GM23338 (cell line): Measurements from ENCODE around the gene HPCA. TPM values are rescaled to one million over a fixed set of nuclear protein-coding genes. Genes with fewer than 3 reads are reported as not detected.

Experiments
- ATAC-seq: fragments of 200-7000 bp; cut with Tn5 transposase; 3 replicates; pipeline ENCODE4 v1.9.1; 2020
- DNase-seq: peaks from one replicate; pipeline ENCODE4 v3.0.0-alpha.2; 2015; ENCODE audit warnings: low spot score
- H2AFZ ChIP-seq: fragments of 200-600 bp; sonication (generic); 2 replicates; pipeline ENCODE4 v1.8.0; 2016; ENCODE audit warnings: antibody characterized with exemption, mild to moderate bottlenecking, moderate library complexity
- H3F3A ChIP-seq: fragments of 200-600 bp; sonication (generic); replicated peaks from 2 replicates; pipeline ENCODE4 v1.8.0; 2017; ENCODE audit warnings: antibody characterized with exemption, mixed run types, low read depth
- H3K27ac ChIP-seq: fragments of 200-600 bp; sonication (generic); 2 replicates; pipeline ENCODE4 v1.6.1; 2016; ENCODE audit warnings: low read depth
- H3K27me3 ChIP-seq: fragments of 200-600 bp; sonication (generic); 2 replicates; pipeline ENCODE4 v1.8.0; 2016; ENCODE audit warnings: mild to moderate bottlenecking, mixed run types, moderate library complexity; ENCODE audit not compliant: insufficient read depth
- H3K36me3 ChIP-seq: fragments of 200-600 bp; sonication (generic); 2 replicates; pipeline ENCODE4 v1.8.0; 2016; ENCODE audit warnings: mild to moderate bottlenecking; ENCODE audit not compliant: insufficient read depth
- H3K4me1 ChIP-seq: fragments of 200-600 bp; sonication (generic); 2 replicates; pipeline ENCODE4 v1.8.0; 2016; ENCODE audit warnings: mild to moderate bottlenecking, moderate library complexity; ENCODE audit not compliant: insufficient read depth
- H3K4me2 ChIP-seq: fragments of 200-600 bp; sonication (generic); 2 replicates; pipeline ENCODE4 v1.7.1; 2017; ENCODE audit warnings: mixed run types
- H3K4me3 ChIP-seq: fragments of 200-600 bp; sonication (generic); 2 replicates; pipeline ENCODE4 v1.6.1; 2016; ENCODE audit warnings: mixed run types
- H3K79me2 ChIP-seq: fragments of 200-600 bp; sonication (generic); replicated peaks from 2 replicates; pipeline ENCODE4 v1.8.0; 2017; ENCODE audit warnings: mild to moderate bottlenecking; ENCODE audit not compliant: insufficient read depth
- H3K9me2 ChIP-seq: fragments of 200-600 bp; sonication (generic); 2 replicates; pipeline ENCODE4 v1.8.0; 2017; ENCODE audit not compliant: insufficient read depth
- H4K20me1 ChIP-seq: fragments of 200-600 bp; sonication (generic); replicated peaks from 2 replicates; pipeline ENCODE4 v1.8.0; 2017; ENCODE audit warnings: mild to moderate bottlenecking; ENCODE audit not compliant: insufficient read depth
- H3K27ac Mint-ChIP-seq: 2 replicates; pipeline ENCODE4 v1.8.0; 2020; ENCODE audit warnings: inconsistent platforms, mild to moderate bottlenecking, moderate library complexity, mixed read lengths
- H3K27me3 Mint-ChIP-seq: 3 replicates; pipeline ENCODE4 v1.8.0; 2022; ENCODE audit warnings: low read depth, mild to moderate bottlenecking, moderate library complexity, mixed read lengths, inconsistent platforms; ENCODE audit not compliant: insufficient read depth, poor library complexity
- H3K36me3 Mint-ChIP-seq: 3 replicates; pipeline ENCODE4 v1.8.0; 2021; ENCODE audit warnings: low read depth, mild to moderate bottlenecking, inconsistent platforms, moderate library complexity, mixed read lengths
- H3K4me1 Mint-ChIP-seq: 3 replicates; pipeline ENCODE4 v1.8.0; 2020; ENCODE audit warnings: mild to moderate bottlenecking, inconsistent platforms, mixed read lengths
- H3K4me3 Mint-ChIP-seq: 3 replicates; pipeline ENCODE4 v1.8.0; 2021; ENCODE audit warnings: moderate library complexity, mild to moderate bottlenecking, inconsistent platforms, mixed read lengths
- H3K9me3 Mint-ChIP-seq: 3 replicates; pipeline ENCODE4 v1.8.0; 2020; ENCODE audit warnings: moderate library complexity, mild to moderate bottlenecking, inconsistent platforms, mixed read lengths
- CREB1 ChIP-seq: fragments of 250-450 bp; sonication (Bioruptor Pico); IDR thresholded peaks from 2 replicates; pipeline ENCODE4 v1.5.0; 2020; ENCODE audit warnings: low read depth, mild to moderate bottlenecking, moderate library complexity
- EZH2 ChIP-seq: fragments of 200-600 bp; sonication (generic); IDR thresholded peaks from one replicate; pipeline ENCODE4 v1.8.0; 2017; ENCODE audit warnings: antibody characterized with exemption, mild to moderate bottlenecking, low read depth; ENCODE audit not compliant: unreplicated experiment
- EZH2phosphoT487 ChIP-seq: fragments of 200-600 bp; sonication (generic); IDR thresholded peaks from one replicate; pipeline ENCODE4 v1.8.1; 2018; ENCODE audit warnings: antibody characterized with exemption; ENCODE audit not compliant: unreplicated experiment
- JUNB ChIP-seq: IDR thresholded peaks from one replicate; pipeline ENCODE4 v1.6.1; 2016; ENCODE audit warnings: antibody characterized with exemption; ENCODE audit not compliant: unreplicated experiment
- NANOG ChIP-seq: IDR thresholded peaks from 2 replicates; pipeline ENCODE4 v1.6.1; 2016; ENCODE audit warnings: antibody characterized with exemption, borderline replicate concordance
- POLR2AphosphoS5 ChIP-seq: IDR thresholded peaks from 2 replicates; pipeline ENCODE4 v1.6.1; 2016; ENCODE audit warnings: antibody characterized with exemption, low read depth
- STAT1 ChIP-seq: IDR thresholded peaks from one replicate; pipeline ENCODE4 v1.6.1; 2016; ENCODE audit warnings: antibody characterized with exemption; ENCODE audit not compliant: unreplicated experiment
- ZNF114 ChIP-seq: fragments of 250-450 bp; sonication (Bioruptor Pico); IDR thresholded peaks from 2 replicates; pipeline ENCODE4 v1.5.0; 2020; ENCODE audit warnings: mild to moderate bottlenecking, moderate library complexity
- ZNF331 ChIP-seq: fragments of 250-450 bp; sonication (Bioruptor Pico); IDR thresholded peaks from 2 replicates; pipeline ENCODE4 v1.5.0; 2020; ENCODE audit warnings: low read depth, mild to moderate bottlenecking, moderate library complexity
- polyA plus RNA-seq: library from polyadenylated mRNA; unstranded; fragments of >200 nt; fragmentation: Nextera tagmentation; extraction: Ambion mirVana; gene quantifications from 2 replicates; pipeline ENCODE4 v1.2.1, GENCODE V29; 2016
- total RNA-seq: library from RNA; depleted of rRNA; stranded (reverse); fragments of >200 nt; shearing (Covaris generic); gene quantifications from 2 replicates; pipeline ENCODE4 v1.2.3, GENCODE V29; 2014
- TF ChIP-seq, protein P1 (sequence below), 2 experiments: fragments of 200-600 bp in 1 of 2; sonication (generic) in 1 of 2; conservative IDR thresholded peaks; 2 replicates each; pipeline versions ENCODE4 v1.5.1 to v1.6.1; 2016 to 2017; ENCODE audit warnings: antibody characterized with exemption in 2 of 2, low read depth in 2 of 2, mild to moderate bottlenecking in 2 of 2, moderate library complexity in 1 of 2
- TF ChIP-seq, protein P2 (sequence below): IDR thresholded peaks from 2 replicates; pipeline ENCODE4 v1.6.1; 2016; ENCODE audit warnings: antibody characterized with exemption
- TF ChIP-seq, protein P3 (sequence below): IDR thresholded peaks from one replicate; pipeline ENCODE4 v1.6.1; 2018; ENCODE audit warnings: antibody characterized with exemption; ENCODE audit not compliant: unreplicated experiment

Gene HPCA
- total and polyA plus RNA-seq, 2 experiments from 2014 or later = 0.35 to 0.82 TPM

DNA sequence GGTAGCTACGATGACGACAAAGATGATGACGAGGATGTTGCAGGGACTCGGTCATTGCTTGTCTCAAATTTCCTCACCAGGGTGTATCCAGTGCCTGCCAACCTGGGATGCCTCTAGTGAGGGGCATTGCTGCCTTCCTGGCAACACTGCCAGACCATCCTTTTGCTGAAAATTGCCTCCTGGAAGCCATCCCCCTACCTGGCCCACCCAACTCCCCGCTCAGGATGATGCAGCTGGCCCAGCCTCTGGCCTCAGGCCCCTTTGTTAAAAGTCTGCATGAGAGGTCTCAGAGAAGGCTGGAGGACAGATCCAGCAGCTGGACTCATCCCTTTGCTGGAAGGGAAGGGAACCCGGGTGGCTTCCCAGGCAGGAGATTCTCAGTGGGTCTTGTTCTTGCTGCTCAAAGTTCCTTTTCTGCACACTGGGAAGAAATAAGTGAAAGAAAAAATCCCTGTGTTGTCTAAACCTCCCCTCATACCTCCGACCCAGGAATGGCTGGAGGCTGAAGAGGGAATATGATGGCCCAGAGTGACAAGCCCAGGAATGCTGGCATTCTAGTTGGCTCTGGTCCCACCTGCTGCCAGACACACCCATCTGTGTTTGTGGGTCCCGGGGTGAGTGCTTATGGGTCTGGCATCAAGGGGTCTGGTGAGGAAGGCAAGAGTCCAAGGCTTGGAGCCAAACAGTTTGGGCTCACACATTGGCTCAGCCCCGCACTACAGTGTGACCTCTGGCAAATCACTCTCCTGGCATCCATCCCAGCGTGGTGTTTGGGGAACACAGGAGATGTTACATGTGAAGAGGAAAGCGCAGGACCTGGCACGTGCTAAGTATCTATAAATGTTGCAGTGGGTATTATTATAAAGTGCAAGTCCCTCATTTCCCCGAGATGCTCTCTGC lies 8.8 kb upstream of the HPCA start (continued):
- TF ChIP-seq, protein P1, sequence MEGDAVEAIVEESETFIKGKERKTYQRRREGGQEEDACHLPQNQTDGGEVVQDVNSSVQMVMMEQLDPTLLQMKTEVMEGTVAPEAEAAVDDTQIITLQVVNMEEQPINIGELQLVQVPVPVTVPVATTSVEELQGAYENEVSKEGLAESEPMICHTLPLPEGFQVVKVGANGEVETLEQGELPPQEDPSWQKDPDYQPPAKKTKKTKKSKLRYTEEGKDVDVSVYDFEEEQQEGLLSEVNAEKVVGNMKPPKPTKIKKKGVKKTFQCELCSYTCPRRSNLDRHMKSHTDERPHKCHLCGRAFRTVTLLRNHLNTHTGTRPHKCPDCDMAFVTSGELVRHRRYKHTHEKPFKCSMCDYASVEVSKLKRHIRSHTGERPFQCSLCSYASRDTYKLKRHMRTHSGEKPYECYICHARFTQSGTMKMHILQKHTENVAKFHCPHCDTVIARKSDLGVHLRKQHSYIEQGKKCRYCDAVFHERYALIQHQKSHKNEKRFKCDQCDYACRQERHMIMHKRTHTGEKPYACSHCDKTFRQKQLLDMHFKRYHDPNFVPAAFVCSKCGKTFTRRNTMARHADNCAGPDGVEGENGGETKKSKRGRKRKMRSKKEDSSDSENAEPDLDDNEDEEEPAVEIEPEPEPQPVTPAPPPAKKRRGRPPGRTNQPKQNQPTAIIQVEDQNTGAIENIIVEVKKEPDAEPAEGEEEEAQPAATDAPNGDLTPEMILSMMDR (conservative IDR thresholded peaks at IDR 0.05; ENCODE audit: low read depth in 2 of 2) = no peak
- no peak for TF ChIP-seq JUNB
- no peak for TF ChIP-seq ZNF331 (CRISPR knock-in tag)
- no peak for TF ChIP-seq CREB1 (CRISPR knock-in tag)
- no peak for TF ChIP-seq STAT1
- TF ChIP-seq, protein P2, sequence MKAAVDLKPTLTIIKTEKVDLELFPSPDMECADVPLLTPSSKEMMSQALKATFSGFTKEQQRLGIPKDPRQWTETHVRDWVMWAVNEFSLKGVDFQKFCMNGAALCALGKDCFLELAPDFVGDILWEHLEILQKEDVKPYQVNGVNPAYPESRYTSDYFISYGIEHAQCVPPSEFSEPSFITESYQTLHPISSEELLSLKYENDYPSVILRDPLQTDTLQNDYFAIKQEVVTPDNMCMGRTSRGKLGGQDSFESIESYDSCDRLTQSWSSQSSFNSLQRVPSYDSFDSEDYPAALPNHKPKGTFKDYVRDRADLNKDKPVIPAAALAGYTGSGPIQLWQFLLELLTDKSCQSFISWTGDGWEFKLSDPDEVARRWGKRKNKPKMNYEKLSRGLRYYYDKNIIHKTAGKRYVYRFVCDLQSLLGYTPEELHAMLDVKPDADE = no peak
- TF ChIP-seq EZH2 = no peak
- TF ChIP-seq EZH2phosphoT487 = no peak
- TF ChIP-seq, protein P3, sequence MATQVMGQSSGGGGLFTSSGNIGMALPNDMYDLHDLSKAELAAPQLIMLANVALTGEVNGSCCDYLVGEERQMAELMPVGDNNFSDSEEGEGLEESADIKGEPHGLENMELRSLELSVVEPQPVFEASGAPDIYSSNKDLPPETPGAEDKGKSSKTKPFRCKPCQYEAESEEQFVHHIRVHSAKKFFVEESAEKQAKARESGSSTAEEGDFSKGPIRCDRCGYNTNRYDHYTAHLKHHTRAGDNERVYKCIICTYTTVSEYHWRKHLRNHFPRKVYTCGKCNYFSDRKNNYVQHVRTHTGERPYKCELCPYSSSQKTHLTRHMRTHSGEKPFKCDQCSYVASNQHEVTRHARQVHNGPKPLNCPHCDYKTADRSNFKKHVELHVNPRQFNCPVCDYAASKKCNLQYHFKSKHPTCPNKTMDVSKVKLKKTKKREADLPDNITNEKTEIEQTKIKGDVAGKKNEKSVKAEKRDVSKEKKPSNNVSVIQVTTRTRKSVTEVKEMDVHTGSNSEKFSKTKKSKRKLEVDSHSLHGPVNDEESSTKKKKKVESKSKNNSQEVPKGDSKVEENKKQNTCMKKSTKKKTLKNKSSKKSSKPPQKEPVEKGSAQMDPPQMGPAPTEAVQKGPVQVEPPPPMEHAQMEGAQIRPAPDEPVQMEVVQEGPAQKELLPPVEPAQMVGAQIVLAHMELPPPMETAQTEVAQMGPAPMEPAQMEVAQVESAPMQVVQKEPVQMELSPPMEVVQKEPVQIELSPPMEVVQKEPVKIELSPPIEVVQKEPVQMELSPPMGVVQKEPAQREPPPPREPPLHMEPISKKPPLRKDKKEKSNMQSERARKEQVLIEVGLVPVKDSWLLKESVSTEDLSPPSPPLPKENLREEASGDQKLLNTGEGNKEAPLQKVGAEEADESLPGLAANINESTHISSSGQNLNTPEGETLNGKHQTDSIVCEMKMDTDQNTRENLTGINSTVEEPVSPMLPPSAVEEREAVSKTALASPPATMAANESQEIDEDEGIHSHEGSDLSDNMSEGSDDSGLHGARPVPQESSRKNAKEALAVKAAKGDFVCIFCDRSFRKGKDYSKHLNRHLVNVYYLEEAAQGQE = no peak
- TF ChIP-seq POLR2AphosphoS5 = no peak
- no peak for TF ChIP-seq NANOG
- TF ChIP-seq ZNF114 = no peak

DNA sequence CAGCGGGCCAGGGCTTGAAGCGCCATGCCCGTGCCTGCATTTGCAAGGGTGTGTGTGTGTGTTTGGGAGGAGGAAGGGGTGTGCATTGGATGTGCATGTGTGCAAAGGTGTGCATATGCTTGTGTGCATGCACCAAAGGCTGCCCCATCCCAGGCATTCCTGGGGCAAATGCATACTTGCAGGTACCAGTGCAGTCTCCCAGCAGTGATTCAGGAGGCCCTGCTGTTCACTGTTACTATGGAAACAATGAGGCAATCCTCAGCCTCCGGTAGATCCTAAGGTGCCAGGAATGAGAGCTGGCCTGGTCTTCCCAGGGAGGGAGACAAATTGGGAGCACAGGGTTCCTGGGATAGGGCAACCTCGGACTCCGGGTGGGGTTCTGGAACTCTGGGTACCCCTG lies 8.1 kb upstream of the HPCA start:
- H3K4me2 ChIP-seq = no peak overlapping the region
- H3K4me1 Mint-ChIP-seq = peaks cover 38% of the 10 kb centered on the region
- ATAC-seq (peak; percentile 46), DNase-seq (no peak)
- no peaks in the 10 kb centered on the region for H3K79me2 ChIP-seq
- no peaks in the 10 kb centered on the region for H3K9me2 ChIP-seq
- H3K27me3 ChIP-seq = no peaks in the 10 kb centered on the region
- peaks cover 19% of the 10 kb centered on the region for H3K4me1 ChIP-seq
- H3K36me3 ChIP-seq = no peaks in the 10 kb centered on the region
- no peak overlapping the region for H3K27ac Mint-ChIP-seq
- H3K27me3 Mint-ChIP-seq = peaks cover 5% of the 10 kb centered on the region
- H2AFZ ChIP-seq = no peak overlapping the region
- no peaks in the 10 kb centered on the region for H3K36me3 Mint-ChIP-seq
- no peak overlapping the region for H3K27ac ChIP-seq
- H3K4me3 ChIP-seq = no peak overlapping the region
- no peaks in the 10 kb centered on the region for H3K9me3 Mint-ChIP-seq
- no peaks in the 10 kb centered on the region for H4K20me1 ChIP-seq
- H3F3A ChIP-seq = no peaks in the 10 kb centered on the region
- no peak overlapping the region for H3K4me3 Mint-ChIP-seq
- no peak for TF ChIP-seq CREB1 (CRISPR knock-in tag)
- TF ChIP-seq STAT1 = no peak
- no peak for TF ChIP-seq ZNF331 (CRISPR knock-in tag)
- TF ChIP-seq, protein P1 (conservative IDR thresholded peaks at IDR 0.05; ENCODE audit: low read depth in 2 of 2) = no peak
